ENCODE measurements around the gene HIF3A.

DNA sequence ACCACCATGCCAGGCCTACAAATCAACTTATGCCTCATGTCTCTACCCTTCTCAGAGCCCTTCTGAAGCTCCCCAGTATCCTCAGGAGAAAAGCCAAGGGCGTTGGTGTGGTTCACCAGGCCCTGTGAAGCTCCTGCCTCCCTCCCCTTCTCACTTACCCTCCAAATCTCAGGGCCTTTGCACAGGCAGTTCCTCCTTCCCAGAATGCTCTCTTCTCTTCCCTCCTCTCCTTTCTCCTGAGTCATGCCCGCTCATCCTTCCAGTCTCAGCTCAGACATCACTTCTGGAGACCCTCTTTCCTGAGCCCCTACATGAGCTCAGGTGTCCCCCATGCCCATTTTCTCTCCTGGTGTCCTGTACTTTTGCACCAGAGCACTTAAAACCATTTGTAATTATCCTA lies 20.5 kb downstream of the HIF3A start:
- TF ChIP-seq POLR2AphosphoS5 (IDR thresholded peaks at IDR 0.05; ENCODE audit: borderline replicate concordance, low read depth, low read length) (no peak), EZH2 (IDR thresholded peaks at IDR 0.05) (no peak)

Data from SK-N-MC (cell line).